ENCODE results near the gene FIBCD1.

Gene FIBCD1

DNA sequence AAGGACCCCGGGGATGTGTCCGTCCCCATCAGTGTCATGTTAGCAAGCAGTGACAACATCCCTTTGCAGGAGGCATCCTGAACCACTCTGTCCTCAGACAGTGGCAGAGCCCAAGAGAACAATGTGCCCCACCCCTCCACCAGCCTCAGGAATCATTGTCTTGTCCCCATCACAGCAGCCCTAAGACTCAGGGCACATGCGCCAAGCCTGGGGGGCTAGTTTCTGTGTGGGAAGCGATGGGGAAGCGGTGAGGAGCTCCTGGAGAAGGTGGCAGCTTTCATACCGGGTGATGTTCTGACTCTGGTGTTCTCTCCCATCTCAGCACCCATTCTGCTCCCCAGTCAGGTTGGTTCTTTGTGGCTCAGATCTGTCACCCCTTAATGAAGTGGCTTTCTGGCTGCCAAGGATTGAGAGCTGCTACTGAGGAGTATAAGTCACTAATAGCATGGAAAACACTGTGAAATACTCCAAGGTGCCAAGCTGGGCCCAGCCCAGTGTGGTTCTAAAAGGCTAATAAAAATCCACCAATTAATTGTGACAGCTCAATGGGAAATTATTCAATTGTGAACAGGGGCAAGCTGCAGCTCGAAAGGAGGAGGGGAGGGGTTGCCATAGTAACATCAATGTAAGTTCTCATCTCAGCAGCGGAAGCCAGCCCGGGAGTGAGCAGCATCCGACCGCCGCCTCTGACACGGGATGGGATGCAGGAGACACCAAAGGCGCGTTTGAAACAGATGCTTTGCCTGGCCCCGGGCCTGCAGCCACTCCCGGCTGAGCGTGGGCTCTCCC is 47.2 kb downstream of the FIBCD1 start:
- H3K4me1 ChIP-seq (ENCODE audit: control insufficient read depth in 1 of 2, insufficient read depth in 2 of 2, low read length in 2 of 2) = peaks cover 0 to 25% of the 10 kb centered on the region in 2 donors

GRCh38 chr9:130890870-130891687 is 48.0 kb downstream of the FIBCD1 start:
- H3K27me3 ChIP-seq (ENCODE audit: low read depth, low read length) = no peaks in the 10 kb centered on the region
- no peak overlapping the region for H3K4me3 ChIP-seq (ENCODE audit: low read depth in 1 of 2, low read length in 2 of 2)
- H3K36me3 ChIP-seq (ENCODE audit: control insufficient read depth in 1 of 2, insufficient read depth in 2 of 2, low read length in 2 of 2) = peaks cover 45 to 62% of the 10 kb centered on the region in 2 donors
- H3K4me1 ChIP-seq (ENCODE audit: control insufficient read depth in 1 of 2, insufficient read depth in 2 of 2, low read length in 2 of 2) = peaks cover 0 to 33% of the 10 kb centered on the region in 2 donors
- H3K9me3 ChIP-seq (ENCODE audit: control insufficient read depth in 1 of 2, low read length in 2 of 2) = no peaks in the 10 kb centered on the region
- H3K27ac ChIP-seq (ENCODE audit: low read length) = no peak overlapping the region

More for the DNA sequence above, 47.2 kb downstream of the FIBCD1 start:
- Histone ChIP-seq H3K4me3 (ENCODE audit: low read depth in 1 of 2, low read length in 2 of 2) (no peak overlapping the region), H3K36me3 (ENCODE audit: control insufficient read depth in 1 of 2, insufficient read depth in 2 of 2, low read length in 2 of 2) (peaks cover 37 to 54% of the 10 kb centered on the region in 2 donors), H3K9me3 (ENCODE audit: control insufficient read depth in 1 of 2, low read length in 2 of 2) (no peaks in the 10 kb centered on the region), H3K27me3 (ENCODE audit: low read depth, low read length) (no peaks in the 10 kb centered on the region), H3K27ac (ENCODE audit: low read length) (no peak overlapping the region)

- H3K36me3 ChIP-seq (ENCODE audit: control insufficient read depth in 1 of 2, insufficient read depth in 2 of 2, low read length in 2 of 2) = peaks cover 49 to 72% of the 10 kb centered on the region in 2 donors
- no peak overlapping the region for H3K27ac ChIP-seq (ENCODE audit: low read length)
Observed at GRCh38 chr9:130890124-130890523, 48.9 kb downstream of the FIBCD1 start.

GRCh38 chr9:130888146-130888885 is 50.7 kb downstream of the FIBCD1 start:
- H3K36me3 ChIP-seq (ENCODE audit: control insufficient read depth in 1 of 2, insufficient read depth in 2 of 2, low read length in 2 of 2) = peaks cover 62 to 87% of the 10 kb centered on the region in 2 donors
- H3K4me3 ChIP-seq (ENCODE audit: low read depth in 1 of 2, low read length in 2 of 2) = no peak overlapping the region
- no peak overlapping the region for H3K27ac ChIP-seq (ENCODE audit: low read length)
- H3K9me3 ChIP-seq (ENCODE audit: control insufficient read depth in 1 of 2, low read length in 2 of 2) = no peaks in the 10 kb centered on the region
- H3K27me3 ChIP-seq (ENCODE audit: low read depth, low read length) = no peaks in the 10 kb centered on the region
- peaks cover 0 to 34% of the 10 kb centered on the region in 2 donors for H3K4me1 ChIP-seq (ENCODE audit: control insufficient read depth in 1 of 2, insufficient read depth in 2 of 2, low read length in 2 of 2)

More at GRCh38 chr9:130890124-130890523, 48.9 kb downstream of the FIBCD1 start:
- Histone ChIP-seq H3K4me3 (ENCODE audit: low read depth in 1 of 2, low read length in 2 of 2) (no peak overlapping the region), H3K9me3 (ENCODE audit: control insufficient read depth in 1 of 2, low read length in 2 of 2) (no peaks in the 10 kb centered on the region), H3K4me1 (ENCODE audit: control insufficient read depth in 1 of 2, insufficient read depth in 2 of 2, low read length in 2 of 2) (peaks cover 0 to 36% of the 10 kb centered on the region in 2 donors), H3K27me3 (ENCODE audit: low read depth, low read length) (no peaks in the 10 kb centered on the region)

DNA sequence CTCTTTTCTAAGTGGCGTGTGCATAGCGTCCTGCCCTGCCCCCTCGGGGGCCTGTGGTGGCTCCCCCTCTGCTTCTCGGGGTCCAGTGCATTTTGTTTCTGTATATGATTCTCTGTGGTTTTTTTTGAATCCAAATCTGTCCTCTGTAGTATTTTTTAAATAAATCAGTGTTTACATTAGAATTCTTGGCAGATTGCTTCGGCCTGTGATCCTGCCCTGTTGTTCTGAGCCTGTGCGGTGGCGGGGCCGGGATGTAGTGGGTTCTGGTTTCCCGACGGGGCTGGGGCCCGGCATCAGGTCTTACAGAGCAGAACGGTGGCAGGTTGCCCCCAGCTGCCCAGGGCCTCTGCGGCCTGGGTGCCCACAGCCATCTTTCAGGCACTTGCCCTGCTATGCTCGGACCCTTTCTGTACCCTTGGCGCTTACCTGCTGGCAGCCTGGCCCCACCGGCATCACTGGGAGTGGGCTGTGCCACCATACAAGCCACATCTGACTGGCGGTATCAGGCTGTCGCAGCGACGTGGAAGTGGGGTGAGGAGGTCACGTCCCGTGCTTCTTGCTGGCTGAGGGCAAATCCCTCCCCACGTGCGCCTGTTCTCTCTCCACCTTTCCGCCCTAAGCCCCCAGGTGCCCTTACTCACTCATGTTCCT is 51.4 kb downstream of the FIBCD1 start:
- Histone ChIP-seq H3K9me3 (ENCODE audit: control insufficient read depth in 1 of 2, low read length in 2 of 2) (no peaks in the 10 kb centered on the region), H3K36me3 (ENCODE audit: control insufficient read depth in 1 of 2, insufficient read depth in 2 of 2, low read length in 2 of 2) (peaks cover 56 to 88% of the 10 kb centered on the region in 2 donors), H3K4me1 (ENCODE audit: control insufficient read depth in 1 of 2, insufficient read depth in 2 of 2, low read length in 2 of 2) (peaks cover 0 to 29% of the 10 kb centered on the region in 2 donors), H3K27ac (ENCODE audit: low read length) (no peak overlapping the region), H3K27me3 (ENCODE audit: low read depth, low read length) (no peaks in the 10 kb centered on the region), H3K4me3 (ENCODE audit: low read depth in 1 of 2, low read length in 2 of 2) (no peak overlapping the region)

GRCh38 chr9:130886981-130887380 is 52.1 kb downstream of the FIBCD1 start:
- peaks cover 58 to 90% of the 10 kb centered on the region in 2 donors for H3K36me3 ChIP-seq (ENCODE audit: control insufficient read depth in 1 of 2, insufficient read depth in 2 of 2, low read length in 2 of 2)

GRCh38 chr9:130885484-130886375 is 53.3 kb downstream of the FIBCD1 start:
- Histone ChIP-seq H3K36me3 (ENCODE audit: control insufficient read depth in 1 of 2, insufficient read depth in 2 of 2, low read length in 2 of 2) (peaks cover 66 to 94% of the 10 kb centered on the region in 2 donors), H3K4me1 (ENCODE audit: control insufficient read depth in 1 of 2, insufficient read depth in 2 of 2, low read length in 2 of 2) (peaks cover 0 to 29% of the 10 kb centered on the region in 2 donors), H3K27ac (ENCODE audit: low read length) (no peak overlapping the region), H3K9me3 (ENCODE audit: control insufficient read depth in 1 of 2, low read length in 2 of 2) (no peaks in the 10 kb centered on the region), H3K4me3 (ENCODE audit: low read depth in 1 of 2, low read length in 2 of 2) (no peak overlapping the region), H3K27me3 (ENCODE audit: low read depth, low read length) (no peaks in the 10 kb centered on the region)

More at GRCh38 chr9:130886981-130887380, 52.1 kb downstream of the FIBCD1 start:
- Histone ChIP-seq H3K27me3 (ENCODE audit: low read depth, low read length) (no peaks in the 10 kb centered on the region), H3K9me3 (ENCODE audit: control insufficient read depth in 1 of 2, low read length in 2 of 2) (no peaks in the 10 kb centered on the region), H3K4me1 (ENCODE audit: control insufficient read depth in 1 of 2, insufficient read depth in 2 of 2, low read length in 2 of 2) (peaks cover 0 to 29% of the 10 kb centered on the region in 2 donors), H3K4me3 (ENCODE audit: low read depth in 1 of 2, low read length in 2 of 2) (no peak overlapping the region), H3K27ac (ENCODE audit: low read length) (no peak overlapping the region)

DNA sequence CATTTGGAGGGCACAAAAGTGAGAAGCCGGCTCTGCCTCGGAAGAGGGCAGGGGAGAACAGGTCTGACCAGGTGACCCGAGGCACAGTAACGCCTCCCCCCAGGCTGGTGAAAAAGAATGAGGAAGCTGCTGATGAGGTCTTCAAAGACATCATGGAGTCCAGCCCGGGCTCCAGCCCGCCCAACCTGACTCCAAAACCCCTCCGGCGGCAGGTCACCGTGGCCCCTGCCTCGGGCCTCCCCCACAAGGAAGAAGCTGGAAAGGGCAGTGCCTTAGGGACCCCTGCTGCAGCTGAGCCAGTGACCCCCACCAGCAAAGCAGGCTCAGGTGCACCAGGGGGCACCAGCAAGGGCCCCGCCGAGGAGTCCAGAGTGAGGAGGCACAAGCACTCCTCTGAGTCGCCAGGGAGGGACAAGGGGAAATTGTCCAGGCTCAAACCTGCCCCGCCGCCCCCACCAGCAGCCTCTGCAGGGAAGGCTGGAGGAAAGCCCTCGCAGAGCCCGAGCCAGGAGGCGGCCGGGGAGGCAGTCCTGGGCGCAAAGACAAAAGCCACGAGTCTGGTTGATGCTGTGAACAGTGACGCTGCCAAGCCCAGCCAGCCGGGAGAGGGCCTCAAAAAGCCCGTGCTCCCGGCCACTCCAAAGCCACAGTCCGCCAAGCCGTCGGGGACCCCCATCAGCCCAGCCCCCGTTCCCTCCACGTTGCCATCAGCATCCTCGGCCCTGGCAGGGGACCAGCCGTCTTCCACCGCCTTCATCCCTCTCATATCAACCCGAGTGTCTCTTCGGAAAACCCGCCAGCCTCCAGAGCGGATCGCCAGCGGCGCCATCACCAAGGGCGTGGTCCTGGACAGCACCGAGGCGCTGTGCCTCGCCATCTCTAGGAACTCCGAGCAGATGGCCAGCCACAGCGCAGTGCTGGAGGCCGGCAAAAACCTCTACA is 54.2 kb downstream of the FIBCD1 start:
- H3K36me3 ChIP-seq (ENCODE audit: control insufficient read depth in 1 of 2, insufficient read depth in 2 of 2, low read length in 2 of 2) = peaks cover 66 to 95% of the 10 kb centered on the region in 2 donors

GRCh38 chr9:130884111-130884531 is 54.9 kb downstream of the FIBCD1 start:
- Histone ChIP-seq H3K27me3 (ENCODE audit: low read depth, low read length) (no peaks in the 10 kb centered on the region), H3K4me1 (ENCODE audit: control insufficient read depth in 1 of 2, insufficient read depth in 2 of 2, low read length in 2 of 2) (peaks cover 0 to 29% of the 10 kb centered on the region in 2 donors), H3K27ac (ENCODE audit: low read length) (no peak overlapping the region), H3K36me3 (ENCODE audit: control insufficient read depth in 1 of 2, insufficient read depth in 2 of 2, low read length in 2 of 2) (peaks cover 73 to 100% of the 10 kb centered on the region in 2 donors), H3K4me3 (ENCODE audit: low read depth in 1 of 2, low read length in 2 of 2) (no peak overlapping the region), H3K9me3 (ENCODE audit: control insufficient read depth in 1 of 2, low read length in 2 of 2) (no peaks in the 10 kb centered on the region)

More for the DNA sequence above, 54.2 kb downstream of the FIBCD1 start:
- H3K27me3 ChIP-seq (ENCODE audit: low read depth, low read length) = no peaks in the 10 kb centered on the region
- H3K4me3 ChIP-seq (ENCODE audit: low read depth in 1 of 2, low read length in 2 of 2) = no peak overlapping the region
- H3K27ac ChIP-seq (ENCODE audit: low read length) = no peak overlapping the region
- peaks cover 0 to 29% of the 10 kb centered on the region in 2 donors for H3K4me1 ChIP-seq (ENCODE audit: control insufficient read depth in 1 of 2, insufficient read depth in 2 of 2, low read length in 2 of 2)
- no peaks in the 10 kb centered on the region for H3K9me3 ChIP-seq (ENCODE audit: control insufficient read depth in 1 of 2, low read length in 2 of 2)
